Fibroblast of lung (primary cell): Measurements from ENCODE around the gene CUTA.

Source experiments
- EZH2 ChIP-seq: IDR thresholded peaks from 2 replicates; pipeline ENCODE4 v1.5.1; 2012; ENCODE audit warnings: low read length, control low read depth, mild to moderate bottlenecking; ENCODE audit errors: missing control alignments
- TF ChIP-seq, protein P1 (sequence below), 2 donors: IDR thresholded peaks in 1 of 2; conservative IDR thresholded peaks in 1 of 2; 1 replicate in 1 of 2; 2 replicates in 1 of 2; pipeline ENCODE4 v1.5.1; 2011 to 2012; ENCODE audit warnings: low read length in 2 of 2, control low read depth in 1 of 2, inconsistent platforms in 1 of 2, low read depth in 1 of 2, mild to moderate bottlenecking in 1 of 2

DNA sequence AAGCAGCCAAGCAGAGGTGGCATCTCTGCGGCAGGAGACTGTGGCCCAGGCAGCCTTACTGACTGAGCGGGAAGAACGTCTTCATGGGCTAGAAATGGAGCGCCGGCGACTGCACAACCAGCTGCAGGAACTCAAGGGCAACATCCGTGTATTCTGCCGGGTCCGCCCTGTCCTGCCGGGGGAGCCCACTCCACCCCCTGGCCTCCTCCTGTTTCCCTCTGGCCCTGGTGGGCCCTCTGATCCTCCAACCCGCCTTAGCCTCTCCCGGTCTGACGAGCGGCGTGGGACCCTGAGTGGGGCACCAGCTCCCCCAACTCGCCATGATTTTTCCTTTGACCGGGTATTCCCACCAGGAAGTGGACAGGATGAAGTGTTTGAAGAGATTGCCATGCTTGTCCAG lies 13.0 kb downstream of the CUTA start:
- TF ChIP-seq, protein P1, sequence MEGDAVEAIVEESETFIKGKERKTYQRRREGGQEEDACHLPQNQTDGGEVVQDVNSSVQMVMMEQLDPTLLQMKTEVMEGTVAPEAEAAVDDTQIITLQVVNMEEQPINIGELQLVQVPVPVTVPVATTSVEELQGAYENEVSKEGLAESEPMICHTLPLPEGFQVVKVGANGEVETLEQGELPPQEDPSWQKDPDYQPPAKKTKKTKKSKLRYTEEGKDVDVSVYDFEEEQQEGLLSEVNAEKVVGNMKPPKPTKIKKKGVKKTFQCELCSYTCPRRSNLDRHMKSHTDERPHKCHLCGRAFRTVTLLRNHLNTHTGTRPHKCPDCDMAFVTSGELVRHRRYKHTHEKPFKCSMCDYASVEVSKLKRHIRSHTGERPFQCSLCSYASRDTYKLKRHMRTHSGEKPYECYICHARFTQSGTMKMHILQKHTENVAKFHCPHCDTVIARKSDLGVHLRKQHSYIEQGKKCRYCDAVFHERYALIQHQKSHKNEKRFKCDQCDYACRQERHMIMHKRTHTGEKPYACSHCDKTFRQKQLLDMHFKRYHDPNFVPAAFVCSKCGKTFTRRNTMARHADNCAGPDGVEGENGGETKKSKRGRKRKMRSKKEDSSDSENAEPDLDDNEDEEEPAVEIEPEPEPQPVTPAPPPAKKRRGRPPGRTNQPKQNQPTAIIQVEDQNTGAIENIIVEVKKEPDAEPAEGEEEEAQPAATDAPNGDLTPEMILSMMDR (conservative IDR thresholded peaks at IDR 0.05 in 1 of 2, IDR thresholded peaks at IDR 0.05 in 1 of 2; ENCODE audit: low read depth in 1 of 2, low read length in 2 of 2) = no peak
- TF ChIP-seq EZH2 = no peak
